HT-29 (cell line): Measurements from ENCODE around the gene TMEM95. TPM values are rescaled to one million over a fixed set of nuclear protein-coding genes. Genes with fewer than 3 reads are reported as not detected.

ENCODE experiments used
- DNase-seq: peaks from one replicate; pipeline ENCODE4 v3.0.0-alpha.2; 2015; ENCODE audit warnings: low spot score
- small RNA-seq: library from RNA; depleted of rRNA; stranded (forward); fragments of <200 nt; gene quantifications from one replicate; pipeline ENCODE3, GENCODE V24; 2014
- total RNA-seq: library from RNA; depleted of rRNA; stranded (reverse); fragments of >200 nt; shearing (Covaris generic); gene quantifications from 2 replicates; pipeline ENCODE4 v1.2.3, GENCODE V29; 2014; rRNA removed

The TMEM95 gene
- total RNA-seq, 1 experiment from 2014 or later, result not detected

- DNase-seq, result peak; percentile 95
Observed at GRCh38 chr17:7403977-7404736, 49.2 kb downstream of the TMEM95 start, which contains the start of gene TMEM256. Gene TMEM256 (minus strand): TSS chr17:7404097. CDS start chr17:7404084, 13 bp downstream.

DNA sequence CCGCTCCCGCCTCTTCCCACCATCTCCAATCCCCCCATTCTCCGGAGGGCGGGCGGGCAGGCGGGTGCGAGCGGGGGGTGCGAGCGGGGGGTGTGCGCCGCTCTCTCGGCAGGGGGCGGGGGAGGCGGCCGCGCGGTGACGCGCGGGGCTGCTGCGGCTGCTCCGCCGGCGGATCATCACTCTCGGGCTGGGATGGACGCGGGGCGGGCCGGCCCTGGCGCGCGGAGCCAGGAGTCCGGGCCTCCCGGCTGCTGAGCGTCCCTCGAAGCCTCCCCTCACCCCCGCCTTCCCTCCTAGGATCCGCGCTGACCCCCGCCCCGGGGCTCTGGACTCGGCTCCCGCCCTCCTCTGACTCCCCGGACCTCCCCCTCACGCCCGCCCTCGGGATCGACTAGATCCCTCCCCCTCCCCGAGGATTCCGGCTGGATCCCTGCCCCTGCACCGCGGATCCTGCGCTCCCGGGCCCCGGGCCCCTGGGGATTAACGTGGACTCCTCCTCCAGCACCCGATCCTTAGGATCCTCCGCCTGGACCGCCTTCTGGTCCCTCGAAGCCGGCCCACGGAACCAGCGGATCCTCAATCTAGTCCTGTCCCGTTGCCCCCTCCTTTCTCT, 49.9 kb downstream of the TMEM95 start:
- no peak for DNase-seq

DNA sequence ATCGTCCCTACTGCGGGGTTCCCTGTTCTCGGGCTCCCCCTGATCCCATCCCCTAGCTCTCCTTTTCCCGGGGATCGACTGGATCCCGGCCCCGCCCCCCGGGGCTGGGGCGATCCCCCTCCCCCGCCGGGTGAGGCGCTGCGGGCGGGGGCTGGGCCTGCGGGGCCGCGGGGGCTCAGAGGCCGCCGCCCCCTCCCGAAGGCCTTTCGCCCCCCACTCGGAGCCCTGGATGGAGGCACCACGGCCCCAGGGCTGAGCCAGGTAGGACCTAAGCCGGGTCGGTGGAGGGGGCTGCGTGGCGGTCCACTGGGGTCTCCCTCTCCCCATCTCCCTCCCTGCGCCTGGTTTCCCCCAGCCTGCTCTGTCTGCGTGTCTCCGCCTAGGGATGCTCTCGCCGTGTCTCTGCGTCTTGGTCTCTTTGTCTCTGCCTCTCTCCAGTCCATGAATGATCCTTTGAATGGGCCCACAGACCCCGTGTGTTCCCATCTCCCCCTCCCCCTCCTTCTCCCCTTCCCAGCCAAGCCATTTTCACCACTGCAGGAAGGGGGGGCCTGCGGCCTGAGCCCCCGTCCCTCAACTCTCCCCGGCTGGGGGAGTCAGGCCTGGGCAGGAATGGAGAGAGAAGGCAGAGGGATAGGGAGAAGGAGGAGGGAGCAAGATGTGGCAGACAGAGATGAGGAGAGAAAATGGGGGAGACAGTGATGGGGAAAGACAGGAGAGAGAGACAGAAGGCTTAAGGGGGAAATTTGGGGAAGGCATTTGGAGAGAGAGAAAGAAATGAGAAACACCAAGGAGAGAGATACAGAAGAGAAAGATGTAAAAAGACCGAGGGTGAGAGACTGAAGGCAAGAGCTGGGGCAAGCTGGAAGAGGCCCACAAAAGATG, 50.6 kb downstream of the TMEM95 start:
- DNase-seq, result no peak

DNA sequence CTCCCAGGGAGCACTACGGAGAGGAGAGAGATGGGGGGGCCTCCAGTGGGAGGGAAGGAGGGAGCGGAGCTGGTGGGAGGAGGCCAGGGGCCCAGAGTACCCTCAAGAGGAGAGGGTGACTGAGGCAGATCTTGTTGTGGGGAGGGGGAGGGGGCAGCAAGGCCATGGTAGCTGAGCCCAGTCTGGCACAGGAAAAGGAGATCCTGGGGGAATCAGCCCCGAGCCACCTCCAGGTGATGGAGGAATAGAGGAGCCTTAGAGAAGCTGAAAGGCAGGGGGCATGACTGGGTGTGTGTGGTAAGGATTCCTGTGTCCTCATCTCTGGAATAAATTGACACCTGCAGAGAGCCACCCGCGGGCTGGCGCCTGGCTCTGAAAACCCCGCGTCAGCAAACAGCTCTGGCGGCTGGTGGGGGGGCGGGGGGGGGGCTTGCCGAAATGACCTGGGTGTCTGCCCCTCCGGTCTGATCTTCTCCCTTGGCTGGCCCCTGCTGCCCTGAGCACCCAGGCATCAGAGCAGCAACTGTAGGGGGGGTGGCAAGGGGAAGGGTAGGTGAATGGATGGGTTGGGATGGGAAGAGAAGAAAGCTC, 51.4 kb downstream of the TMEM95 start:
- no peak for DNase-seq

Small RNA genes lying within 50 kb of the gene (small RNA-seq; reads per million reads assigned to genes)
- not detected for gene AC026954.2

Other genes starting within 250 kb of the TMEM95 start
- gene ASGR2, start 240.3 kb upstream of the TMEM95 start, total RNA-seq, result not detected in 2 replicates
- 0.52 TPM in 1 of 2 replicates, not detected in the other for gene ASGR1, start 175.8 kb upstream of the TMEM95 start, total RNA-seq
- gene DLG4, start 135.3 kb upstream of the TMEM95 start, total RNA-seq, result 0.26 and 1.6 TPM in 2 replicates
- 469 and 546 TPM in 2 replicates for gene ACADVL, start 135.2 kb upstream of the TMEM95 start, total RNA-seq
- 42.6 and 48.6 TPM in 2 replicates for gene DVL2, start 120.6 kb upstream of the TMEM95 start, total RNA-seq
- 29.3 and 31.7 TPM in 2 replicates for gene PHF23, start 115.7 kb upstream of the TMEM95 start, total RNA-seq
- 72.3 and 84.0 TPM in 2 replicates for gene GABARAP, start 112.7 kb upstream of the TMEM95 start, total RNA-seq
- gene CTDNEP1, start 103.4 kb upstream of the TMEM95 start, total RNA-seq, result 32.8 and 51.4 TPM in 2 replicates
- 46.5 and 46.7 TPM in 2 replicates for gene ELP5, start 102.9 kb upstream of the TMEM95 start, total RNA-seq
- gene CLDN7, start 92.7 kb upstream of the TMEM95 start, total RNA-seq, result 383 and 429 TPM in 2 replicates
- gene SLC2A4, start 73.4 kb upstream of the TMEM95 start, total RNA-seq, result 0.26 and 0.38 TPM in 2 replicates
- gene YBX2, start 60.5 kb upstream of the TMEM95 start, total RNA-seq, result 16.3 and 19.4 TPM in 2 replicates
- 915 and 962 TPM in 2 replicates for gene EIF5A, start 47.5 kb upstream of the TMEM95 start, total RNA-seq
- gene GPS2, start 39.8 kb upstream of the TMEM95 start, total RNA-seq, result 45.7 and 49.0 TPM in 2 replicates
- 18.0 and 21.1 TPM in 2 replicates for gene NEURL4, start 25.8 kb upstream of the TMEM95 start, total RNA-seq
- 0.08 TPM in 1 of 2 replicates, not detected in the other for gene ACAP1, start 18.6 kb upstream of the TMEM95 start, total RNA-seq
- 5.0 and 6.2 TPM in 2 replicates for gene KCTD11, start 3.0 kb upstream of the TMEM95 start, total RNA-seq
- gene TNK1, start 25.9 kb downstream of the TMEM95 start, total RNA-seq, result 4.8 and 9.4 TPM in 2 replicates
- gene PLSCR3, start 39.4 kb downstream of the TMEM95 start, total RNA-seq, result 28.5 and 32.4 TPM in 2 replicates
- 84.6 and 111 TPM in 2 replicates for gene TMEM256, start 48.9 kb downstream of the TMEM95 start, total RNA-seq
- gene NLGN2, start 52.7 kb downstream of the TMEM95 start, total RNA-seq, result 2.2 and 2.7 TPM in 2 replicates
- gene SPEM1, start 65.2 kb downstream of the TMEM95 start, total RNA-seq, result not detected in 2 replicates
- gene SPEM2, start 70.5 kb downstream of the TMEM95 start, total RNA-seq, result not detected in 2 replicates
- gene SPEM3, start 73.7 kb downstream of the TMEM95 start, total RNA-seq, result not detected in 2 replicates
- gene TMEM102, start 80.3 kb downstream of the TMEM95 start, total RNA-seq, result 11.7 and 19.4 TPM in 2 replicates
- gene FGF11, start 84.4 kb downstream of the TMEM95 start, total RNA-seq, result 0.46 and 0.52 TPM in 2 replicates
- gene CHRNB1, start 89.9 kb downstream of the TMEM95 start, total RNA-seq, result 0.83 and 1.6 TPM in 2 replicates
- 8.4 and 10.0 TPM in 2 replicates for gene ZBTB4, start 124.5 kb downstream of the TMEM95 start, total RNA-seq
- gene SLC35G6, start 126.3 kb downstream of the TMEM95 start, total RNA-seq, result 0.28 TPM in 1 of 2 replicates, not detected in the other
- 26.0 and 58.6 TPM in 2 replicates for gene POLR2A, start 129.2 kb downstream of the TMEM95 start, total RNA-seq
- not detected in 2 replicates for gene TNFSF12, start 193.9 kb downstream of the TMEM95 start, total RNA-seq
- 15.6 and 19.1 TPM in 2 replicates for gene TNFSF13, start 203.6 kb downstream of the TMEM95 start, total RNA-seq
- 73.2 and 74.3 TPM in 2 replicates for gene SENP3, start 206.8 kb downstream of the TMEM95 start, total RNA-seq
- 4.0 and 6.6 TPM in 2 replicates for gene CD68, start 224.5 kb downstream of the TMEM95 start, total RNA-seq
- 79.8 and 81.4 TPM in 2 replicates for gene MPDU1, start 228.7 kb downstream of the TMEM95 start, total RNA-seq
- 0.70 TPM in 1 of 2 replicates, not detected in the other for gene SOX15, start 234.9 kb downstream of the TMEM95 start, total RNA-seq